ENCODE measurements around the gene C2CD4C.
"Not testable (repeated sequence)": the region's sequence is repeated elsewhere in the genome, so short reads cannot be mapped to it uniquely, and the experiment has no call there.

C2CD4C gene

GRCh38 chr19:362154-362553 lies 46.8 kb downstream of the C2CD4C start:
- no peak for DNase-seq

GRCh38 chr19:359653-359925 lies 49.4 kb downstream of the C2CD4C start:
- no peak for DNase-seq

GRCh38 chr19:355536-355935 lies 53.4 kb downstream of the C2CD4C start:
- not testable (repeated sequence) for DNase-seq

Measured in activated CD4-positive, alpha-beta T cell treated with anti-CD3 and anti-CD28 coated beads for 4 hours (primary cell).